IPS DF 19.7 (cell line): Measurements from ENCODE around the gene SORCS3.
A peak's percentile ranks its signal among the peaks of the same experiment; 100 is the strongest.

Experiments used
- DNase-seq: peaks from one replicate; pipeline ENCODE4 v3.0.0-alpha.2; 2013; ENCODE audit warnings: low read depth, low spot score

Gene SORCS3

GRCh38 chr10:104646146-104646545 is 5.1 kb downstream of the SORCS3 start:
- DNase-seq: no peak

DNA sequence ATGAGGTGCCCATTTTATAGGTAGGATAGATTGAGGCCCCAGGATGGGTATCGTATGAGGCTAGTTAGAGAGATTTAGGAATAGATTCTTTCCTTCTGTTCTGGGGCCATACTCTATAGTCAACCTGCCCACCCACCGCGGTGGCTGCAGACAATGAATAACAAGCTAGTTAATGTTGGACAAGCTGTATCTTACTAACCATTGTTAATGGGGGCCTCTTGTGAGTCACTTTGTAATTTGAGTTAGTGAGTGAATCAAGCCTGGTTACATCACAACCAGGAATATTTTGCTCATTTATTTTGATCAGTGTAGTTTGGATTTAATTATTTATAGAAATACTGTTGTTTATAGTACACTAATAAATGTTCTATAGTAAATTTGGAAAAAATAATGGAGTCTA is 7.3 kb downstream of the SORCS3 start:
- no peak for DNase-seq

- no peak for DNase-seq
Measured at GRCh38 chr10:104650072-104650471, 9.0 kb downstream of the SORCS3 start.

DNA sequence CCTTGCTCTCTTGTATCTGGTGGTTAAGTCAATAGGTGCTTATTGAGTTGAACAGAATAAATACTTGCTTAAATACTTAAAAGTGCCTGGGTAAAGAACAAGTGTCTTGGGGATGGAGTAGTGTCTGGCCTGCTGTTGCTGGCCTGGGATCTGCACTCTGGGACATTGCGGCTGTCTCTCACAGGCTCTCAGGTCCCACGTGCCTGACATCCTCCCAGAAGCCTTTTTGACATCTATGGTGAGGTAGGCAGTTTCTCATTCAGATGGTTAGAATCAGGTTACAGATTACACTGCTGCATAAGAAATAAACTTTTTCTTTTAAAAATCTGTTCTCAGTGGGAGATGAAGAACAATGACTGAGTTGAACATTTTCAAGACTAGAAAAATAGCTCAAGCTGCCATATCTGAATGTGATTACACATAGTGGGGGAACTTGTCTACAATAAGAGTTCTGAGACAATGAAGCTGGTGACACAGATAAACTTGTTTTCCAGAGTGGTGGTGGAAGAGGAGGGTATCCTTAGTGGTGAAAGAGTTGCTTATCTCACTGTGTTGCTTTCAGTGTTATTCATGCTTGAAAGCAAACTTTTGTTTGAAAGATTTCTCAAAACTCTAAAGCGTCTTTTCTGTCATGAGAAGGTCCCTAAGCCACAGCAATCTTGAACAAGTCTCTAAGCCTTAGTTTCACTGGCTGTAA is 9.7 kb downstream of the SORCS3 start:
- no peak for DNase-seq

DNA sequence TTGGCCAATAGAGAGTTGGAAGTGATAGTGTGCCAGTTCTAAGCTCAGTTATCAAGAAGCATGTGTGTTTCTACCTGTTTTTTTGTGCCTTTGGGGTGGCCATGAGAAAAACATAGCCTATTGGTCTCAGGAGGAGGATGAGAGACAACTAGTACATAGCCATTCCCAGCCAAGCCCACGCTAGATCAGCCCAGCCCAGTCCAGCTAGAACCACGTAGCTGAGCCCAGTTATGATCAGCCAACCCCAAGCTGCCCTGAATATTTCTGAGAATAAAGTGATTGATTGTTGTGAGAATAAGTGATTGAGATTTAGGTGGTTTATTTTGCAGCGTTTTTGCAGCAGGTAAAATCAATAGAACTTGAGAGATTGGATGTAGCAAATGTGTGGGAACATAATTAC is 15.9 kb downstream of the SORCS3 start:
- no peak for DNase-seq

DNA sequence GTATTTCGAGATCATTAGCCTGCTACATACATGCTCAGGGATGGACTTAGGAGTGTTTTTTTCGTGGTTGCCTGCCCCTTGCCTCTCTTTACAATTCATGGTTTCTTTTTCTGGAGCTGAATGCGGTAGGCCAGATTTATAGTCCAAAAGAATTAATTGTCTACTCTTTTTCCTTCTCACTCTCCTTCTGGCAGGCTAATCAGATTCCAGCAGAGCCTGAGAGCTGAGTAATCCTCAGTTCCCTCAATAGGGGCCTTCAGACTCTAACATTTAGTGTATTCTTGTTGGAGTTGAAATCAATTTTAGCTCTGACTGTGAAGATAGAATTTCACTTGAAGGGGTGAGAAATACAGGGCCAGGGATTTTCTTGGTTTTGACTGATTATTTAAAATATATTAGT is 16.4 kb downstream of the SORCS3 start:
- DNase-seq: no peak

DNA sequence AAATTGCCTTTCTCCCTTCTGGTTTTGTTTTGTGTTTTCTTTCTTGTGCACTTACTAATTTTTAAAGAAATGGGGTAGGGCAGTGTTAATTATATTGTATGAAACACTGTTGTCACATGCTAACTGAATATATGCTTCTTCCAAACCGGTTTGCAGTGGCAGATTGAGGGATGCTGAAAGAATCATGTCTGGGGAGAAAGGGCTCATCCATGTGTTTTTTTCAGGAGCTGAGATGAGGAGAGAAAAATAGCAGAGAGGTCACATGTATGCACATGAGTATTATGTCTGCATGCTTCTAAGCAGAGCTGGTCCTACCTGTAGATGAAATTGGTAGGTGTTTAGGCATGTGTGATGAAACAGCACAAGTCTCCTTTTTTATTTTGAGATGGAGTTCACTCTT is 17.0 kb downstream of the SORCS3 start:
- DNase-seq: no peak

- DNase-seq: no peak
Measured at GRCh38 chr10:104659809-104660208, 18.7 kb downstream of the SORCS3 start.

DNA sequence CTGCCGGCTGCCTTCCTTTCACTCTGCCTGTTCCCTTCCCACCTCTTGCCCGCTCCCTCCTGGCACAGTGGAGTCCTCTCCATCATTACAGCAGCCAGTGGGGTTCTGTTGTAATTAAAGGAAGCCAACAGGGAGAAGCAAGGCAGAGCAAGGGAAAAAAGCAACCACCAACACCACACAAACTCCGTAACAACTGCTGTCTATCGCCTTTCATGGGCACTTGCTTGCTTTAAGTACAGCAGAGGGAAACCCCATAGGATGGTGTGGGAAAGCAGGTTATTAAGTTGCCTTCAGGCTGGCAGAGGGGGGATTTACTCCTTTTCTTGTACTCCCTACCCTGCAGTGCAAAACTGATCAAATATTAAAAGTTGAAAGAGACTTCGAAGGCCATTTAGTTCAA is 22.0 kb downstream of the SORCS3 start:
- no peak for DNase-seq

DNA sequence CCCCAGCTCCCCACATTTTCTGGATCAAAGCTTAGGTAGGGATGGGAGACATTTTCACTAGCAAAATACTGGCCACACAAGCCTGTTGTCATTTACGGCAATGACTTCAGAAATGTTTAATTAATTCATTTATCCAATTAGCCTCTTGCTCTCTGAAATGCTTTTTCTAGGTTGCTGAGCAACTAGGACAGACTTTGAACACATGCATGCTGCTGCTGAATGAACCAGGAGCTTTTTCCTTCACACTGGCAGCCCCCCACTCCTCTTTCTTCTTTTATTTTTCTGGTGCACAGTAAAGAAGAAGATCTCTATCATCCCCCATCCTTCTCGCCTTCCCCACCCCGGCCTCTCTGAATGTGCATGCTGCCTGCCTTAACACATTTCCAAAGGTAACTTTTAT is 22.5 kb downstream of the SORCS3 start:
- no peak for DNase-seq

DNA sequence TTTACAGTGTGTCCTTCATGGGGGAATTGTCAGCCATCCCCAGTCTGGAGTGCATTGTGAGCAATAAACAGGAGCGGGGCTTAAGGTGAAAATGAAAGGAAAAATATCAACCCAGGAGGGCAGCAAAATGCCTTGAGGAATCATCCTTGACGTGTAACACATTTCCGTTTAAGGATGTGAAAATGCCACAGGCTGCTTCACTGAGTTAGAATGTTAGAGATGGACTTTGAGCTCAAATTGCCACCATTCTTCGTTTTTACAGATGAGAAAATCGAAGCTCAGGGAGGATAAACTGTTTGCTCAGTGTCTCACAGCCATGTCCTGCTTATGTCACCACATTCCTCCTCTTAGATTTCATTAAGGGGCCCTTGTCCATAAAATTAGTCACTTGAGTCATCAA is 23.1 kb downstream of the SORCS3 start:
- DNase-seq: no peak

GRCh38 chr10:104665174-104665573 is 24.1 kb downstream of the SORCS3 start:
- no peak for DNase-seq

- DNase-seq: no peak
Measured at GRCh38 chr10:104666106-104666505, 25.0 kb downstream of the SORCS3 start.

DNA sequence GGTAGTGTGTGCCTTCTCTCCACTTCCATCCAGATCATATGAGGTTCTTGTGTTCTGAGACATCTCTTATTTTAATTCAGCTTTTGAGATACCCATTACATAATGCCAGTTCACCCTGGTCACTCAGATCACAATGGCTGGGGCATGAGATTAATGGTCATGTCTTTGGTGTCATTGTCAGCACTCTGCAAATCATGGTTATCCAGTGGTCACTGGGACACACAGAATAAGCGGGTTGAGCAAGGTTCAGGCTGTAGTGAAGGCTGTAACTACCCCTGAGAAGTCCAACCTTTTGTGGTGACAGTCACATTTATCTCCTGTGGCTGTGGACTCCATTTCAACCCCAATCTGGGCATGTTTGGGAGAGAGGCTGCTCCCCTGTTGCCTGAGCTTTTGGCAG is 35.8 kb downstream of the SORCS3 start:
- no peak for DNase-seq

DNA sequence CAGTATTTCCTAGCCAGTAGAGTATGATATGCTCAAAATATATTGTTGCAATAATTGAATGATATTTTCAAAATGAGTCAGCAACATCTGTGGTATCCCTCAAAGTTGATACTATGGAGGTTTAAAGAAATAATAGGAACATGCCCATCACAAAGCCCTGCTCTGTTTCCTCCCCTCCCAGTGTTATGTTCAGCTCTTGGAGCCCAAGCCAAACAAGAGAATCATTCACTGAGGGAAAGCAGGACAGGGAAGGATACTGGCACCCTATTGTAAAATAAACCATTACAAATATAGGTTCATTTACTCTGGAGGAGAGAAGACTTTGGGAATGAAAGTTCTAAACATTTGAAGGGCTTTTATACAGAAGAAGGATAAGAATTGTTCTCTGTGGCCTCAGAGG is 37.6 kb downstream of the SORCS3 start:
- no peak for DNase-seq

GRCh38 chr10:104680467-104681401 is 39.6 kb downstream of the SORCS3 start:
- peak; percentile 17 for DNase-seq

DNA sequence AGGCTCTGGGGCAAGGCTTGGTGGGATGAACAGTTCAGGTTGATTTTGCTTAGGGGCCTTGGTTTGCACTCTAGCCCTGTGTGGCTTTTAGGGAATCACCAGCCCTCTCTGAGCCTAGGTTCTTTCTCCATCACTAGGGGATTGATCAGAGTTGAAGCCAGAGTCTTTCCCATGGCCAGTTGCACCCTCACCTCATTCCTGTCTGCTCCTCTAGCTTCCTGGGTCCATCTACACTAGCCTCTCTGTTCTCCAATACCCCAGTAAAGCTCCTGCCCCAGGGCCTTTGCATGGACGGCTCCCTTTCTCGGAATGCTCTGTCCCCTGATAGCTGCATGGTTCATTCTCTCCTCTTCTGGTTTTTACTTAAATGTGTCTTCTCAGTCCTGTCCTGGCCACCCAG is 40.4 kb downstream of the SORCS3 start:
- no peak for DNase-seq

- DNase-seq: no peak
Measured at GRCh38 chr10:104683567-104683966, 42.5 kb downstream of the SORCS3 start.

DNA sequence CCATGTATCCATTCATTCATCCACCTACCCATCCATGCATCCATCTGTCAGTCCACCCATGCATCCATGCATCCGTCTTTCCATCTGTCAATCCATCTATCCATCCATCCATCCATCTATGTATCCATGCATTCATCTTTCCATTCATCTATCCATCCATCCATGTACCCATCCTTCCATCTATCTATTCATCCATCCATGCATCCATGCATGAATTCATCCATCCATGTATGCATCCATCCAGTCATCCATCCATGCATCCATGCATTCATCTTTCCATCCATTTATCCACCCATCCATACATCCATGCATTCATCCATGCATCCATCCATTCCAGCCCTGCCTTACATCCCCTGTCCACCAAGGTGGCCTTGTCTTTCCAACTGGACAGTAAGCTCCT is 45.7 kb downstream of the SORCS3 start:
- no peak for DNase-seq

DNA sequence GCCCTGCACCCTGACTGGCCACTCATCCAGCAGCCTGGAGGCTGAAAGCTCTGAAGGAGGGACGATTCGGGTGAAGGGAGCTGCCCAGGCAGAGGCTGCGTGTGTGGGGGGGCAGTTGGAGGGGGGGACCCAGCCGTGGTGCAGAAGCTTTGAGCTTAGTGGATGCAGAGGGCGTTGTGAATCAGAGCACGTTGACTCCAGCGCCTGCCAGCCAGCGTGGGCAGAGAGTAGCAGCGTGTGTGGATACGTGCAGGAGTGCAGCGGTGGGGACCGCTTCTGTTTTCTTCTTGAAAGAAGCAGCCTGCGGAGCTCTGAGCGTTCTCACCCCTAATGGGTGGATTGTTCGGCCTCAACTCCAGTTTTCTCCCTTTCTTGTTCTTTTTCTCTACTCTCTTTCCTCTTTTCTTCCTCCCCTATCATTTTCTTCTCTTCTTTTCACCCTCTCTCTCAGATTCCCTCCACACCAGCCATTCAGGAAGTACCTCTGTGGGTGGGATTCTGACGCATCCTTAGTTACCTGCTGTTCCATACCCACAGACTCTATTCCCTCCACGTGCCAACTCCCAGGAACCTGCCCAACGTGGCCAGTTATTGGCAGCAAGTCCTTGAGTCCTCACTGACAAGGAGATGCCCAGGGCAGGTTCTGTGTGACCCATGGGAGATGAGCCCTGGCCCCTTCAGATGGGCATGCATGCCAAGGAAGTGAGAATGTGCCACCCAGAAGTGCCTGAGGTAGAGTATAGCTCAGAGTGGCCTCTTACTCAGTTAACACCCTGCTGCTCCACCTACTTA is 47.4 kb downstream of the SORCS3 start:
- no peak for DNase-seq

GRCh38 chr10:104689105-104689504 is 48.0 kb downstream of the SORCS3 start:
- no peak for DNase-seq

DNA sequence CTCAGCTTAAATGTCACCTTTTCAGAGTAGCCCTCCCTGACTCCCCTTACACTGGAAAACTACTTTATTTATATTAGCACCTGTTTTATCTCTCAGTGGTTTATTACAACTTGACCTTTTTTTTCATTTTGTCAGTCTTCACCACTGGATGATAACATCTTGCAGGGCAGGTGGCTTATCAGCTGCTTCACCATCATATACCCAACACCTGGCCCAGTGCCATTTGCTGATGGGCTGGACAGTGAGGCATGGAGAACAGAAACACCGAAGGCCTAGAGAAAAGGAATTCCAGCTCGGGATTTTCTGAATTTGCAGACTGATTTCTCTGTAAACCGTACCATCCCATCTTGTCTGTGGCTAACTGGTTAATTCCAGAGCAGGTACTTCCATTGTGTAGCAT is 48.5 kb downstream of the SORCS3 start:
- no peak for DNase-seq
